ENCODE results near the gene CCNI. TPM values are rescaled to one million over a fixed set of nuclear protein-coding genes. Genes with fewer than 3 reads are reported as not detected.

The CCNI gene
- total RNA-seq, 1 experiment from 2014 or later, result 208 TPM

- no peak for TF ChIP-seq SP1 (IDR thresholded peaks at IDR 0.05; ENCODE audit: low read depth)
- TF ChIP-seq MAX (IDR thresholded peaks at IDR 0.05), result no peak
- no peak for TF ChIP-seq EZH2 (IDR thresholded peaks at IDR 0.05)
- TF ChIP-seq POLR2AphosphoS5 (IDR thresholded peaks at IDR 0.05; ENCODE audit: low read depth, low read length), result no peak
- no peak for TF ChIP-seq JUND (IDR thresholded peaks at IDR 0.05)
- no peak for TF ChIP-seq ELF1 (IDR thresholded peaks at IDR 0.05; ENCODE audit: borderline replicate concordance, low read depth)
- TF ChIP-seq EZH2phosphoT487 (IDR thresholded peaks at IDR 0.05; ENCODE audit: borderline replicate concordance), result no peak
- TF ChIP-seq EGR1 (IDR thresholded peaks at IDR 0.05; ENCODE audit: low read depth), result no peak
- TF ChIP-seq ZBTB33 (IDR thresholded peaks at IDR 0.05; ENCODE audit: extremely low read depth, insufficient replicate concordance, low read length), result no peak
Observed at GRCh38 chr4:77113069-77113468, 37.3 kb upstream of the CCNI start (continued).

GRCh38 chr4:77110730-77111129, 34.9 kb upstream of the CCNI start:
- no peak for TF ChIP-seq FOSL1 (IDR thresholded peaks at IDR 0.05; ENCODE audit: low read depth)
- no peak for TF ChIP-seq CTCF (IDR thresholded peaks at IDR 0.05 in 2 of 3, conservative IDR thresholded peaks at IDR 0.05 in 1 of 3; ENCODE audit: borderline replicate concordance in 1 of 3, insufficient read depth in 1 of 3, low read depth in 2 of 3, low read length in 2 of 3)
- TF ChIP-seq SRF (IDR thresholded peaks at IDR 0.05; ENCODE audit: low read depth), result no peak
- TF ChIP-seq REST (IDR thresholded peaks at IDR 0.05; ENCODE audit: low read depth), result no peak
- TF ChIP-seq MAX (IDR thresholded peaks at IDR 0.05), result no peak
- TF ChIP-seq ATF3 (IDR thresholded peaks at IDR 0.05), result no peak
- no peak for TF ChIP-seq SP1 (IDR thresholded peaks at IDR 0.05; ENCODE audit: low read depth)
- TF ChIP-seq ZBTB33 (IDR thresholded peaks at IDR 0.05; ENCODE audit: extremely low read depth, insufficient replicate concordance, low read length), result no peak
- no peak for TF ChIP-seq ZNF274 (IDR thresholded peaks at IDR 0.05; ENCODE audit: low read depth, low read length)
- no peaks in the 10 kb centered on the region for H3K9me2 ChIP-seq (ENCODE audit: insufficient read depth)
- H3K27me3 ChIP-seq (ENCODE audit: insufficient read depth, low read length), result no peaks in the 10 kb centered on the region
- H2AFZ ChIP-seq (ENCODE audit: low read depth, low read length, poor library complexity, severe bottlenecking), result no peak overlapping the region
- H3K36me3 ChIP-seq (ENCODE audit: control insufficient read depth in 1 of 2, insufficient read depth in 2 of 2, low read length in 2 of 2), result no peaks in the 10 kb centered on the region
- H3K79me2 ChIP-seq (ENCODE audit: insufficient read depth, low read length), result no peaks in the 10 kb centered on the region
- POLR2A ChIA-PET, result no interaction called here
- no peak for DNase-seq (ENCODE audit: low read depth, low spot score)
- H3K4me1 ChIP-seq (ENCODE audit: control insufficient read depth in 1 of 2, insufficient read depth in 2 of 2, low read length in 2 of 2), result no peaks in the 10 kb centered on the region
- no TSS peak for BruUV-seq (replicated peaks)
- H3K9me3 ChIP-seq (ENCODE audit: control insufficient read depth in 1 of 2, insufficient read depth in 1 of 2, low read depth in 1 of 2, low read length in 2 of 2), result no peaks in the 10 kb centered on the region
- RAD21 ChIA-PET (ENCODE audit: low non-redundant PET in 1 of 2, low total read pairs in 2 of 2, uncharacterized antibody in 2 of 2, unreplicated experiment in 2 of 2), result no interaction called here
- no peak overlapping the region for H3K4me2 ChIP-seq (ENCODE audit: low read length)
- intact Hi-C loops (cut with micrococcal nuclease), result no loop called here
- no peak overlapping the region for H3K27ac ChIP-seq (ENCODE audit: low read depth, low read length)
- no peak overlapping the region for H3K9ac ChIP-seq (ENCODE audit: low read length)
- CTCF ChIA-PET, result no interaction called here
- H3K4me3 ChIP-seq (replicated peaks in 1 of 2; ENCODE audit: low read depth in 1 of 2, low read length in 2 of 2), result no peak overlapping the region
- no peaks in the 10 kb centered on the region for H4K20me1 ChIP-seq (ENCODE audit: insufficient read depth)
- ATAC-seq, result no peak
